DMS79 treated with DMSO at 0.1 percent for 48 hours (cell line): Measurements from ENCODE around the gene IGFBPL1.
"Not testable (repeated sequence)": the region's sequence is repeated elsewhere in the genome, so short reads cannot be mapped to it uniquely, and the experiment has no call there.

Experiments
- DNase-seq: peaks from one replicate; lab custom pipeline; 2025; lab: John Stamatoyannopoulos, UW

IGFBPL1 gene

GRCh38 chr9:38380230-38380871 lies 43.9 kb downstream of the IGFBPL1 start:
- DNase-seq: no peak

GRCh38 chr9:38377336-38378083 lies 46.7 kb downstream of the IGFBPL1 start:
- DNase-seq: not testable (repeated sequence)

GRCh38 chr9:38376021-38376670 lies 48.1 kb downstream of the IGFBPL1 start:
- DNase-seq: no peak

GRCh38 chr9:38375572-38375963 lies 48.7 kb downstream of the IGFBPL1 start:
- no peak for DNase-seq

GRCh38 chr9:38374847-38375571 lies 49.2 kb downstream of the IGFBPL1 start:
- no peak for DNase-seq

GRCh38 chr9:38373679-38374078 lies 50.6 kb downstream of the IGFBPL1 start:
- no peak for DNase-seq

GRCh38 chr9:38372762-38373619 lies 51.3 kb downstream of the IGFBPL1 start:
- DNase-seq: no peak

- DNase-seq: peak; percentile 73
Measured at GRCh38 chr9:38371495-38371894, 52.8 kb downstream of the IGFBPL1 start.

GRCh38 chr9:38370176-38370575 lies 54.1 kb downstream of the IGFBPL1 start:
- no peak for DNase-seq

- no peak for DNase-seq
Measured at GRCh38 chr9:38368731-38369130, 55.5 kb downstream of the IGFBPL1 start.

GRCh38 chr9:38367898-38368297 lies 56.4 kb downstream of the IGFBPL1 start:
- DNase-seq: no peak

- DNase-seq: no peak
Measured at GRCh38 chr9:38363589-38363925, 60.7 kb downstream of the IGFBPL1 start.

- peak; percentile 71 for DNase-seq
Measured at GRCh38 chr9:38362852-38363588, 61.2 kb downstream of the IGFBPL1 start.

- DNase-seq: peak; percentile 45
Measured at GRCh38 chr9:38361473-38361850, 62.8 kb downstream of the IGFBPL1 start.

- DNase-seq: no peak
Measured at GRCh38 chr9:38360839-38361472, 63.3 kb downstream of the IGFBPL1 start.

- DNase-seq: no peak
Measured at GRCh38 chr9:38359689-38360385, 64.4 kb downstream of the IGFBPL1 start.

- DNase-seq: no peak
Measured at GRCh38 chr9:38359297-38359653, 65.0 kb downstream of the IGFBPL1 start.

- no peak for DNase-seq
Measured at GRCh38 chr9:38358390-38359296, 65.6 kb downstream of the IGFBPL1 start.
